ENCODE measurements around the gene CD96.

The CD96 gene

GRCh38 chr3:111568911-111569310 is 26.9 kb downstream of the CD96 start:
- H3K4me3 ChIP-seq (ENCODE audit: low read length): no peak overlapping the region

GRCh38 chr3:111570404-111571030 is 28.5 kb downstream of the CD96 start:
- Histone ChIP-seq H3K4me1 (ENCODE audit: control insufficient read depth, insufficient read depth, low read length) (no peaks in the 10 kb centered on the region), H3K36me3 (ENCODE audit: control insufficient read depth, insufficient read depth, low read length) (no peaks in the 10 kb centered on the region)

More at GRCh38 chr3:111568911-111569310, 26.9 kb downstream of the CD96 start:
- H3K4me1 ChIP-seq (ENCODE audit: control insufficient read depth, insufficient read depth, low read length): no peaks in the 10 kb centered on the region
- H3K9me3 ChIP-seq (ENCODE audit: control insufficient read depth, low read length): no peaks in the 10 kb centered on the region
- H3K36me3 ChIP-seq (ENCODE audit: control insufficient read depth, insufficient read depth, low read length): no peaks in the 10 kb centered on the region
- H3K9ac ChIP-seq (ENCODE audit: low read length): no peak overlapping the region
- no peaks in the 10 kb centered on the region for H3K27me3 ChIP-seq (ENCODE audit: control insufficient read depth, insufficient read depth, low read length)

GRCh38 chr3:111571282-111571681 is 29.3 kb downstream of the CD96 start:
- H3K36me3 ChIP-seq (ENCODE audit: control insufficient read depth, insufficient read depth, low read length): no peaks in the 10 kb centered on the region
- H3K9ac ChIP-seq (ENCODE audit: low read length): no peak overlapping the region
- no peak overlapping the region for H3K4me3 ChIP-seq (ENCODE audit: low read length)
- no peaks in the 10 kb centered on the region for H3K4me1 ChIP-seq (ENCODE audit: control insufficient read depth, insufficient read depth, low read length)
- no peaks in the 10 kb centered on the region for H3K27me3 ChIP-seq (ENCODE audit: control insufficient read depth, insufficient read depth, low read length)
- H3K9me3 ChIP-seq (ENCODE audit: control insufficient read depth, low read length): no peaks in the 10 kb centered on the region

More at GRCh38 chr3:111570404-111571030, 28.5 kb downstream of the CD96 start:
- H3K9me3 ChIP-seq (ENCODE audit: control insufficient read depth, low read length): no peaks in the 10 kb centered on the region
- no peak overlapping the region for H3K9ac ChIP-seq (ENCODE audit: low read length)
- no peaks in the 10 kb centered on the region for H3K27me3 ChIP-seq (ENCODE audit: control insufficient read depth, insufficient read depth, low read length)
- H3K4me3 ChIP-seq (ENCODE audit: low read length): no peak overlapping the region

GRCh38 chr3:111571907-111572460 is 30.0 kb downstream of the CD96 start:
- Histone ChIP-seq H3K9me3 (ENCODE audit: control insufficient read depth, low read length) (no peaks in the 10 kb centered on the region), H3K27me3 (ENCODE audit: control insufficient read depth, insufficient read depth, low read length) (no peaks in the 10 kb centered on the region), H3K36me3 (ENCODE audit: control insufficient read depth, insufficient read depth, low read length) (no peaks in the 10 kb centered on the region), H3K4me1 (ENCODE audit: control insufficient read depth, insufficient read depth, low read length) (no peaks in the 10 kb centered on the region), H3K9ac (ENCODE audit: low read length) (no peak overlapping the region), H3K4me3 (ENCODE audit: low read length) (no peak overlapping the region)

- H3K27me3 ChIP-seq (ENCODE audit: control insufficient read depth, insufficient read depth, low read length): no peaks in the 10 kb centered on the region
- no peak overlapping the region for H3K9ac ChIP-seq (ENCODE audit: low read length)
- H3K4me1 ChIP-seq (ENCODE audit: control insufficient read depth, insufficient read depth, low read length): no peaks in the 10 kb centered on the region
- H3K36me3 ChIP-seq (ENCODE audit: control insufficient read depth, insufficient read depth, low read length): no peaks in the 10 kb centered on the region
- H3K4me3 ChIP-seq (ENCODE audit: low read length): no peak overlapping the region
- no peaks in the 10 kb centered on the region for H3K9me3 ChIP-seq (ENCODE audit: control insufficient read depth, low read length)
Measured at GRCh38 chr3:111577113-111577512, 35.1 kb downstream of the CD96 start.

- Histone ChIP-seq H3K9me3 (ENCODE audit: control insufficient read depth, low read length) (no peaks in the 10 kb centered on the region), H3K9ac (ENCODE audit: low read length) (no peak overlapping the region), H3K4me1 (ENCODE audit: control insufficient read depth, insufficient read depth, low read length) (no peaks in the 10 kb centered on the region), H3K27me3 (ENCODE audit: control insufficient read depth, insufficient read depth, low read length) (no peaks in the 10 kb centered on the region), H3K36me3 (ENCODE audit: control insufficient read depth, insufficient read depth, low read length) (no peaks in the 10 kb centered on the region), H3K4me3 (ENCODE audit: low read length) (no peak overlapping the region)
Measured at GRCh38 chr3:111577798-111578685, 36.0 kb downstream of the CD96 start.

GRCh38 chr3:111578867-111579266 is 36.9 kb downstream of the CD96 start:
- no peaks in the 10 kb centered on the region for H3K9me3 ChIP-seq (ENCODE audit: control insufficient read depth, low read length)
- H3K4me3 ChIP-seq (ENCODE audit: low read length): no peak overlapping the region
- H3K36me3 ChIP-seq (ENCODE audit: control insufficient read depth, insufficient read depth, low read length): no peaks in the 10 kb centered on the region
- no peak overlapping the region for H3K9ac ChIP-seq (ENCODE audit: low read length)
- H3K4me1 ChIP-seq (ENCODE audit: control insufficient read depth, insufficient read depth, low read length): peaks cover 2% of the 10 kb centered on the region
- H3K27me3 ChIP-seq (ENCODE audit: control insufficient read depth, insufficient read depth, low read length): no peaks in the 10 kb centered on the region

GRCh38 chr3:111579495-111579894 is 37.5 kb downstream of the CD96 start:
- Histone ChIP-seq H3K4me3 (ENCODE audit: low read length) (no peak overlapping the region), H3K9ac (ENCODE audit: low read length) (no peak overlapping the region), H3K9me3 (ENCODE audit: control insufficient read depth, low read length) (no peaks in the 10 kb centered on the region), H3K36me3 (ENCODE audit: control insufficient read depth, insufficient read depth, low read length) (no peaks in the 10 kb centered on the region), H3K4me1 (ENCODE audit: control insufficient read depth, insufficient read depth, low read length) (peaks cover 8% of the 10 kb centered on the region), H3K27me3 (ENCODE audit: control insufficient read depth, insufficient read depth, low read length) (no peaks in the 10 kb centered on the region)

- no peak overlapping the region for H3K9ac ChIP-seq (ENCODE audit: low read length)
- no peaks in the 10 kb centered on the region for H3K9me3 ChIP-seq (ENCODE audit: control insufficient read depth, low read length)
- H3K4me1 ChIP-seq (ENCODE audit: control insufficient read depth, insufficient read depth, low read length): peaks cover 18% of the 10 kb centered on the region
- H3K4me3 ChIP-seq (ENCODE audit: low read length): no peak overlapping the region
- no peaks in the 10 kb centered on the region for H3K36me3 ChIP-seq (ENCODE audit: control insufficient read depth, insufficient read depth, low read length)
- no peaks in the 10 kb centered on the region for H3K27me3 ChIP-seq (ENCODE audit: control insufficient read depth, insufficient read depth, low read length)
Measured at GRCh38 chr3:111581403-111582119, 39.6 kb downstream of the CD96 start.

GRCh38 chr3:111582120-111582474 is 40.1 kb downstream of the CD96 start:
- Histone ChIP-seq H3K4me1 (ENCODE audit: control insufficient read depth, insufficient read depth, low read length) (peaks cover 18% of the 10 kb centered on the region), H3K27me3 (ENCODE audit: control insufficient read depth, insufficient read depth, low read length) (no peaks in the 10 kb centered on the region), H3K9ac (ENCODE audit: low read length) (no peak overlapping the region), H3K4me3 (ENCODE audit: low read length) (no peak overlapping the region), H3K9me3 (ENCODE audit: control insufficient read depth, low read length) (no peaks in the 10 kb centered on the region), H3K36me3 (ENCODE audit: control insufficient read depth, insufficient read depth, low read length) (no peaks in the 10 kb centered on the region)

- H3K4me3 ChIP-seq (ENCODE audit: low read length): no peak overlapping the region
- H3K4me1 ChIP-seq (ENCODE audit: control insufficient read depth, insufficient read depth, low read length): peaks cover 18% of the 10 kb centered on the region
- no peaks in the 10 kb centered on the region for H3K27me3 ChIP-seq (ENCODE audit: control insufficient read depth, insufficient read depth, low read length)
- no peak overlapping the region for H3K9ac ChIP-seq (ENCODE audit: low read length)
- no peaks in the 10 kb centered on the region for H3K9me3 ChIP-seq (ENCODE audit: control insufficient read depth, low read length)
- no peaks in the 10 kb centered on the region for H3K36me3 ChIP-seq (ENCODE audit: control insufficient read depth, insufficient read depth, low read length)
Measured at GRCh38 chr3:111584744-111585143, 42.7 kb downstream of the CD96 start.

- H3K36me3 ChIP-seq (ENCODE audit: control insufficient read depth, insufficient read depth, low read length): no peaks in the 10 kb centered on the region
- H3K9ac ChIP-seq (ENCODE audit: low read length): no peak overlapping the region
- no peaks in the 10 kb centered on the region for H3K27me3 ChIP-seq (ENCODE audit: control insufficient read depth, insufficient read depth, low read length)
- H3K4me3 ChIP-seq (ENCODE audit: low read length): no peak overlapping the region
- H3K4me1 ChIP-seq (ENCODE audit: control insufficient read depth, insufficient read depth, low read length): peaks cover 18% of the 10 kb centered on the region
- no peaks in the 10 kb centered on the region for H3K9me3 ChIP-seq (ENCODE audit: control insufficient read depth, low read length)
Measured at GRCh38 chr3:111585217-111585616, 43.2 kb downstream of the CD96 start.
